ENCODE measurements around the gene MYBPC2.

- TF ChIP-seq YY1 (IDR thresholded peaks at IDR 0.05; ENCODE audit: insufficient read depth, insufficient read length) (no peak), SUZ12 (IDR thresholded peaks at IDR 0.05; ENCODE audit: extremely low read depth, insufficient read depth, insufficient read length) (no peak), ZNF274 (IDR thresholded peaks at IDR 0.05; ENCODE audit: low read depth, low read length) (no peak)
These were observed 11.9 kb upstream of the MYBPC2 start for GRCh38 chr19:50420808-50421207.

Data from NT2/D1 (cell line).